GM19240 (cell line): ENCODE results near the gene NRL.
A peak's percentile ranks its signal among the peaks of the same experiment; 100 is the strongest.
"Not testable (repeated sequence)": the region's sequence is repeated elsewhere in the genome, so short reads cannot be mapped to it uniquely, and the experiment has no call there.

Experiments
- DNase-seq: peaks from one replicate; pipeline ENCODE4 v3.0.0; 2011; ENCODE audit warnings: low spot score; ENCODE audit not compliant: insufficient read length

The NRL gene

DNA sequence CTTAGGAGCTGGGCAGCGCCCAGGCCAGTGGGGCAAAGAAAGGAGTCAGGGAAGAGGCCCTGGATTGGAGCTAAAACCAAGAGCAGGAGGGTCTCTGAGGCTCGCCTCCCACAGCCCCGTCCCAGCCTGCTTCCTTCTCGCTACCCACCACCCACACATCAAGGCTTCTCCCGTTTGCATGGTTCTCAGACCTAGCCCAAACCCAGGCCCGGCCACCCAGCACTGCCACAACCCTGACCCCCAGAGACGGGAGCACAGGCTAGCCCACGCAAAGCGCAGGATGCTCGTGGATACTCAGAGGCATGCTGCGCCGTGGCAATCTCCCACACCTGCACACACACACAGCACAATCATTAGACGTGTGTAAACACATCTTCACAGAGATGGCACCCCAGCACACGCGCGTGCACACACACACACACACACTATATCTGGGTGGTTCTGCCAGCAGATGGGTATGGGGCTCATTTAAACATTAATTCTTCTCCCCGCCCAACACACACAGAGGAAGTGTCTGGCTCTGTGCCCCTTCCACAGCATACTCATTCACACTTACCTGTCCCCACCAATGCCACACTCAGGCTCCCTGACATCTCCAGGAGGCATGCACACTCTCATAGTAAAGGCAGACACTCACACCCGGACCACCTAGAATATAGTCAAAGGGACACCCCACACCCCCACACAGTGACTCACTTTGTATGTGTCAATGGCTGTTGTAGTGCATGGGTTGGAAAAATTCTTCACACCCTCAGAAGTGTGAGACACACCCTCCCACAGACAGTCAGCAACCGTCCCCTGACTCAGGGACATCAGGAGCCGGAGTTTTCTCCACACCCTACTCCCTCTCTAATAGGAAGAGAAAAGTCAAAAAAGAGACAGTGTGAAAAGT is 61.8 kb downstream of the NRL start:
- DNase-seq: no peak

DNA sequence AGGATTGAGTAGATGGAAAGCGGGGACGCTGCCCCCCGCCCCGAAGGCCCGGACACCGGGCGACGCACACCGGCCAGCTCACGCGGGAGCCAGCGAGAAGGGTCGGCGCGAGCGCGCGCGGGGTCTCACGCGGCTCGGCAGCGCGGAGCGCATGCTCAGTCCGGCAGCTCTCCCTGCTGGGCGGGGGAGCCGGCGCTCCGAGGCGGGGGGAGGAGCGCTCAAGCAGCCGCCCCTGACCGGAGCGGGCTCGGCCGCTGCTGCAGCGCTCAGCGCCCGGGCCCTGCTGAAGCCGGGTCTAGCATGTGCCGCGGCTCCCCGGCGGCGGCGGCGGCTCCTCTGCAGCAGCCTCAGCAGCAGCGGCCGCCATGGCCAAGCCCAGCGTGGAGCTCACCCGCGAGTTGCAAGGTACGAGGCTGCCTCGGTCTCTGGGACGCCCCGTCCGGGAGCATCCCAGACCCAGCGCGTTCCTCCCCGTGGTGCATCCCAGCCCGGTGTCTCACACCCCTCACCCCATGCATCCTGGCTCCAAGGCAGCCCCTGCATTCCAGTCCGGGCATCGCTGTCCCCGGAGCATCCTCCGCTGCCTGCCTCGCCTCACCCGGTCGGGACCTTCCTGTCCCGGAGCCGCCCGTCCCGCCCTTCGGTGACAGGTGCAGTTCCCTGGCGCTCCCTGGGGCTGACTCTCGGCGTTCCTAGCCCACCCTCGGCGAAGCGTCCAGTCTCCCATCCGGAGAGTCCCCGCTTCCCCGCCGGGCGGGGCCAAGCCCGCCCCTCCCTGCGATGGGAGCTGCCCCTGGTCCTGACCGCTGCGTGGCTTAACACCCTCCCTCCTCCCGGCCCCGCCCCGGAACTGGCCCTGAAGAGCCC is 62.7 kb downstream of the NRL start, which contains the start of gene CARMIL3:
TSS of gene CARMIL3 (plus strand) at position 221 of the 867 bp plus-strand sequence. CDS start at position 366, 145 bp downstream.
- DNase-seq: peak; percentile 53

- no peak for DNase-seq
These were observed 63.5 kb downstream of the NRL start for GRCh38 chr14:24051176-24051788.

- not testable (repeated sequence) for DNase-seq
These were observed 64.0 kb downstream of the NRL start for GRCh38 chr14:24050753-24051152.

- DNase-seq: not testable (repeated sequence)
These were observed 65.7 kb downstream of the NRL start for GRCh38 chr14:24049002-24049401.

GRCh38 chr14:24042746-24043145 is 72.0 kb downstream of the NRL start:
- no peak for DNase-seq

DNA sequence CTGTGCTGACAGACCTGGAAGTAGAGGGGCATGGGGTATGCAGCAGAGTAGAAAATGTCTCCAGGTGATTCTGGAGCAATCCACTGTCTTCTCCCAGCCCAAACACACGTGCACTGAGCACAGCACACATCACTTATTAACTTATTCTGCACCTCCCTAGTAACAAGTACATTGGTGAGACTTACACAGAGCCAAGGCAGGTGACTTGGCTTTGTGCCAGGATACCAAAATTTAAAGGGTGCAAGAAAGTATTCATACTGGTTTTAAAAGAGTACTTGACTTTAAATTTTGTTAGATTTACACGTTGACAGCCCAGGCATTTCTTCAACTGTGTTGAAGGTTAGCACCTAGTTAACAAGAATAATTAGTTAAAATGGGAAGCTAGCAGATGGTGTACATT is 74.1 kb downstream of the NRL start:
- DNase-seq: no peak

DNA sequence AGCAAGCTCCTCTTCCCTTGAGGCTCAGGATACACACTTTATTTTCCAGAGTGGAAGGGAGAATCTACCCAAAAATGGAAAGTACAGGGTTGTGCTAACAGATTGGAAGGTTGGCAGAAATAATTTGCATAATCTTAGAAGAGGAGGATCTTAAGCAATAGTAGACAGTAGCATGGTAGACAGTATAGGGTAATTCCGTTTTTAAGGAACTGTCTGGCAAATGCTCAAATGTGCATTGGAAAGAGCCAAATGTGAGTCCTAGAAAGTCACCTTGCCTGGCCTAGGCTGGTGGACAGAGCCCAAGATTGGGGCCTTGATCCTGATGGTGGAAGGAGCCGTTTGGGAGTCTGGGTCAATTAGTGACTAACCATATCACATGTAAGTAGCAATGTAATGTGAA is 76.1 kb downstream of the NRL start:
- DNase-seq: no peak

DNA sequence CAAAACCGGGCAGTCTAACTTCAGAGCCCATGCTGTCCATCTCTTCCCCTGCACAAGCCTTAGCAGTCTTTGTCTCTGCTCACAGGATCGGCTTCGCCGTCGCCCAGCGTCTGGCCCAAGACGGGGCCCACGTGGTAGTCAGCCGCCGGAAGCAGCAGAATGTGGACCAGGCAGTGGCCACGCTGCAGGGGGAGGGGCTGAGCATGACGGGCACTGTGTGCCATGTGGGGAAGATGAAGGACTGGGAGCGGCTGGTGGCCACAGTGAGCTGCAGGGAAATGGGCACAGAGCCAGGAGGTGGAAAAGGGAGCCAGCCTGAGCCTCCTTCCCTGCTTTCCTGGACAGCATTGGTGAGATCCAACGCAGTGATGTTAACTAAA is 77.1 kb downstream of the NRL start:
- DNase-seq: no peak

GRCh38 chr14:24036963-24037657 is 77.6 kb downstream of the NRL start:
- DNase-seq: not testable (repeated sequence)

DNA sequence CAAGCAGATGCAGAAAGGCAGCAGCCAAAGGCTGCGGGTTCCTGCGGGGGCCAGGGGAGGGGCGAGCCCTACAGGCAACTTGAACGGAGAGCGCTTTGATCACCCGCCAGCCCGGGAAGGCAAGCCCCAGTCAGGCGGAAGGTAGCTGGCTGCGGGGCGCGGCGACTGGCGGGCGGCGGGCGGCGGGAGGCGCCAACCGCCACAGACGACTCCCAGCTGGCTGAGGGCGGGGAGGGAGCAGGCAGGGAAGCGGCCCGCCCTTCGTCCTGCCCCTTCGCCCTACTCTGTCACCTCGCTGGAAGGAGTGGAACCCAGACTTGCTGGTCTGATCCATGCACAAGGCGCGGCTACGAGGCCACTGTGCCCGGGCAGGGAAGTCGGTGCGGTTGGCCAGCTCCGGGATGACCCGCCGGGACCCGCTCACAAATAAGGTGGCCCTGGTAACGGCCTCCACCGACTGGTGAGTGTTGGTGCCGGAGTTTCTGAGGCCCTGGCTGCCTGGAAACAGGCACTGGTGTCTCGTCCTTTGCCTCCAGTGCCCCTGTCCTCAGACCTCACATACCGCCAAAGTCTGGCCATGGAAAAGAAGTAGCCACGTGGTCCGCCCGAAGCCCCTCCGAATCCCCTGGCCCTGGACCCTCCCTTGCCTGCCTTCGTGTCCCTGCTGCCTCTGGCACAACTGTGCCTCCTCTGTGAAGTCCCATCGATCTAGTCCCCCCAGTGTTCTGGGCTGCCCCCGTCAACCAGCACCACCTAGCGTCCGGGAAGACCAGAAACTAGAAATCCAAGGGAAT is 78.4 kb downstream of the NRL start:
- no peak for DNase-seq

DNA sequence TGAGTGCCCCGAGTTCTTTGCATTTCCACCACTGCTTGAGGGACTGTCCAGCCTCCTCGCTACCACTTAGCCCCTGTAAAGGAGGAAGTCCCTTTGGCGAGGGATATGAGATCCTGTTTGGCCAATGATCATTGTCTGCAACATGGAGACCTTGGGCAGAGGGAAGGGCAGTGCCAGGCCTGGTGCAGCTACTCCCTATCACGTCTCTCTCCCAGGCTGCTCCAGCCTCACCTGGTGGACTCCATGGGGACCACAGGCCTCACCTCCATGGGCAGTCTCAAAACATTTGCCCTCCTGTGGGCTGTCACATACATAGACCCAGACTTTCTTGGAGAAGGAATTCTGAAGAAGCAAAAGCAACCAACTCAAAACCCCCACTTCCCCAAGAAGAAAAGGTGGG is 79.0 kb downstream of the NRL start:
- not testable (repeated sequence) for DNase-seq

DNA sequence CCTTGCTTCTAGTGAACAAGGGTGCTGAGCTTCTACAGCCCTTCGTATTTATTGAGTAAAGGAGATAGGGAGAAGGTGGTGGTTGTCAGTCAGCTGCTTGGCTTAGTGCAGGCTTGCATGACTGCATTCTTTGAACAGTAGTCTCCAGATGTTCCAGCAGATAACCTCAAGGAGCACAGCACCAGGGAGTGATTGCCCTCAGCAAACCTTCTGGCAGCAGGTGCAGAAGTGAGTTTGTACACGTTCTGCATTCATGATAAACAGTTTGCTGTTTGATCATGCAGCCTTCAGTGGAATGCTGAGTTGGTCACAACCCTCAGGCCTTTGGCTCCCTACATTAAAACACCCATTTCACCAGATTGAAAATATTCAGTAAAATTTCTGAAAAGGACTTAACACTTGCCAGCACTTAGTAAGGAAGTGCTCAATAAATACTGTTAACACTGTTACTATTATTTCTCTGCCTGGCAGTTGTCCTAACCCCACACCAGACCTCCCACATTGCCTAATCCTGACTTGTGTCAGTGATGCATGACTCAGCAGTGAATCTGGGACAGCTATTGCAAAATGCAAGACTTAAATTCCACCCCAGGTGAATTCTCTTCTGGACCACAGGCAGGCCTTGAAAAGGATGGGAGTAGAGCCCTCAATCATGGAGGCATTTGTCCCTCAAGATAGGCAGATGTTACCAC is 81.9 kb downstream of the NRL start:
- no peak for DNase-seq

DNA sequence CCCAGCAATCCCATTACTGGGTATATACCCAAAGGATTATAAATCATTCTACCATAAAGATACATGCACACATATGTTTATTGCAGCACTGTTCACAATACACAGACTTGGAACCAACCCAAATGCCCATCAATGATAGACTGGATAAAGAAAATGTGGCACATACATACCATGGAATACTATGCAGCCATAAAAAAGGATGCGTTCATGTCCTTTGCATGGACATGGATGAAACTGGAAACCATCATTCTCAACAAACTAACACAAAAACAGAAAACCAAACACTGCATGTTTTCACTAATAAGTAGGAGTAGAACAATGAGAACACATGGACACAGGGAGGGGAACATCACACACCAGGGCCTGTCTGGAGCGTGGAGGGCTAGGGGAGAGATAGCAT is 83.4 kb downstream of the NRL start:
- not testable (repeated sequence) for DNase-seq

GRCh38 chr14:24029687-24030086 is 85.1 kb downstream of the NRL start:
- DNase-seq: not testable (repeated sequence)
